Body of pancreas (tissue), 4 donors: ENCODE measurements around the gene SPIRE1. TPM values are rescaled to one million over a fixed set of nuclear protein-coding genes. Genes with fewer than 3 reads are reported as not detected.

Source experiments
- ATAC-seq: fragments of 150-250 bp; one replicate; pipeline ENCODE4 v1.9.1; 2016
- DNase-seq, 4 donors: peaks; one replicate each; pipeline ENCODE4 v3.0.0-alpha.2; 2019
- H3K27ac ChIP-seq, 4 donors: fragments of 200-600 bp; sonication (generic); 1 replicate in 3 of 4; 2 replicates in 1 of 4; pipeline versions ENCODE4 v1.5.1 to v1.6.1; 2016 to 2019; ENCODE audit warnings: mild to moderate bottlenecking in 1 of 4, mixed read lengths in 1 of 4, moderate library complexity in 1 of 4
- H3K27me3 ChIP-seq, 2 donors: fragments of 200-600 bp; sonication (generic); one replicate each; pipeline ENCODE4 v1.6.0; 2016; ENCODE audit warnings: mild to moderate bottlenecking in 1 of 2
- H3K36me3 ChIP-seq, 2 donors: fragments of 200-600 bp; sonication (generic); replicated peaks in 1 of 2; 2 replicates each; pipeline ENCODE4 v1.5.1; 2016; ENCODE audit warnings: low read depth in 2 of 2; ENCODE audit not compliant: insufficient read depth in 1 of 2
- H3K4me1 ChIP-seq: fragments of 200-600 bp; sonication (generic); one replicate; pipeline ENCODE4 v1.6.0; 2016
- H3K4me3 ChIP-seq, 2 donors: fragments of 200-600 bp; sonication (generic); 1 replicate in 1 of 2; 2 replicates in 1 of 2; pipeline ENCODE4 v1.5.1; 2016 to 2019
- H3K9me3 ChIP-seq, 3 donors: fragments of 200-600 bp; sonication (generic); 1 replicate in 2 of 3; 2 replicates in 1 of 3; pipeline ENCODE4 v1.5.1; 2016
- CTCF ChIP-seq, 7 experiments: fragments of 450-650 bp in 4 of 7; fragments of 200-600 bp in 3 of 7; sonication (generic) in 3 of 7; IDR thresholded peaks; one replicate each; pipeline ENCODE4 v1.5.1; 2016 to 2019; ENCODE audit warnings: antibody characterized with exemption in 7 of 7
- POLR2A ChIP-seq, 3 donors: fragments of 450-650 bp; IDR thresholded peaks; one replicate each; pipeline ENCODE4 v1.6.1; 2016; ENCODE audit warnings: antibody characterized with exemption in 3 of 3, mild to moderate bottlenecking in 2 of 3
- WGBS, 2 donors: methylation state at CpG; one replicate each; pipeline ENCODE4 v1.1.5; 2017; 5-methylcytosine and 5-hydroxymethylcytosine counted together
- intact Hi-C: fragments of 100-400 bp; cut with DNase I; formaldehyde crosslinking; loops from one replicate; pipeline ENCODE4 v1.15.1; 2023
- total RNA-seq, 2 donors: library from RNA; depleted of rRNA; stranded (reverse); fragments of >200 nt; gene quantifications; one replicate each; pipeline ENCODE4 v1.1.0, GENCODE V29; 2016

Gene SPIRE1
- total RNA-seq, 2 donors from 2014 or later = 8.2 to 15.0 TPM

- WGBS, 2 donors = 89 to 90% methylated on average over 6 of the region's 6 CpGs
- no peaks in the 10 kb centered on the region for H3K27me3 ChIP-seq
- H3K36me3 ChIP-seq = no peaks in the 10 kb centered on the region
- TF ChIP-seq CTCF (IDR thresholded peaks at IDR 0.05) = no peak
- H3K27ac ChIP-seq = no peak overlapping the region
- DNase-seq (no peak), ATAC-seq (no peak)
- intact Hi-C loops = no loop called here
- H3K4me1 ChIP-seq = peaks cover 13% of the 10 kb centered on the region
- no peaks in the 10 kb centered on the region for H3K9me3 ChIP-seq
- H3K4me3 ChIP-seq = no peak overlapping the region
These were observed 17.1 kb downstream of the SPIRE1 start for GRCh38 chr18:12640881-12641200.

GRCh38 chr18:12639990-12640880 is 17.7 kb downstream of the SPIRE1 start:
- 70 to 73% methylated on average over 5 of the region's 5 CpGs for WGBS, 2 donors
- TF ChIP-seq CTCF (IDR thresholded peaks at IDR 0.05) = no peak
- TF ChIP-seq POLR2A (IDR thresholded peaks at IDR 0.05) = no peak
- Histone ChIP-seq H3K4me3 (no peak overlapping the region), H3K9me3 (no peaks in the 10 kb centered on the region), H3K27ac (no peak overlapping the region), H3K36me3 (no peaks in the 10 kb centered on the region), H3K4me1 (peaks cover 6% of the 10 kb centered on the region), H3K27me3 (no peaks in the 10 kb centered on the region)
- intact Hi-C loops = no loop called here
- ATAC-seq = no peak
- DNase-seq = no peak

GRCh38 chr18:12638644-12639124 is 19.2 kb downstream of the SPIRE1 start:
- H3K27ac ChIP-seq = no peak overlapping the region
- H3K9me3 ChIP-seq = no peaks in the 10 kb centered on the region
- ATAC-seq = no peak
- no peak for DNase-seq
- intact Hi-C loops = no loop called here
- no peak overlapping the region for H3K4me3 ChIP-seq
- no peaks in the 10 kb centered on the region for H3K27me3 ChIP-seq
- H3K36me3 ChIP-seq = no peaks in the 10 kb centered on the region
- no peaks in the 10 kb centered on the region for H3K4me1 ChIP-seq
- no peak for TF ChIP-seq CTCF (IDR thresholded peaks at IDR 0.05)
- TF ChIP-seq POLR2A (IDR thresholded peaks at IDR 0.05) = no peak
- 62 to 64% methylated on average over 3 of the region's 3 CpGs for WGBS, 2 donors

GRCh38 chr18:12637901-12638643 is 19.8 kb downstream of the SPIRE1 start:
- no peaks in the 10 kb centered on the region for H3K27me3 ChIP-seq
- no peak for DNase-seq
- no peak overlapping the region for H3K4me3 ChIP-seq
- no peaks in the 10 kb centered on the region for H3K36me3 ChIP-seq
- no peaks in the 10 kb centered on the region for H3K9me3 ChIP-seq
- TF ChIP-seq POLR2A (IDR thresholded peaks at IDR 0.05) (no peak), CTCF (IDR thresholded peaks at IDR 0.05) (no peak)
- no peaks in the 10 kb centered on the region for H3K4me1 ChIP-seq
- no peak for ATAC-seq
- no peak overlapping the region for H3K27ac ChIP-seq
- intact Hi-C loops = no loop called here
- 89 to 96% methylated on average over 4 of the region's 4 CpGs for WGBS, 2 donors
